ENCODE data around the gene LRRN4.

LRRN4 gene

GRCh38 chr20:6053776-6054688 lies at the start of gene LRRN4:
TSS of gene LRRN4 (minus strand) at chr20:6054060. CDS start at chr20:6052799, 1,261 bp downstream.
- DNase-seq (ENCODE audit: low spot score) = no peak

- DNase-seq (ENCODE audit: low spot score) = no peak
Observed at GRCh38 chr20:6103301-6103700, 49.4 kb upstream of the LRRN4 start.

- no peak for DNase-seq (ENCODE audit: low spot score)
Observed at GRCh38 chr20:6101346-6101745, 47.5 kb upstream of the LRRN4 start.

- DNase-seq (ENCODE audit: low spot score) = no peak
Observed at GRCh38 chr20:6100246-6100645, 46.4 kb upstream of the LRRN4 start.

- DNase-seq (ENCODE audit: low spot score) = no peak
Observed at GRCh38 chr20:6099819-6100218, 46.0 kb upstream of the LRRN4 start.

GRCh38 chr20:6095409-6095808 lies 41.5 kb upstream of the LRRN4 start:
- no peak for DNase-seq (ENCODE audit: low spot score)

- DNase-seq (ENCODE audit: low spot score) = no peak
Observed at GRCh38 chr20:6094565-6094964, 40.7 kb upstream of the LRRN4 start.

- DNase-seq (ENCODE audit: low spot score) = no peak
Observed at GRCh38 chr20:6094063-6094462, 40.2 kb upstream of the LRRN4 start.

- no peak for DNase-seq (ENCODE audit: low spot score)
Observed at GRCh38 chr20:6091661-6092060, 37.8 kb upstream of the LRRN4 start.

- DNase-seq (ENCODE audit: low spot score) = no peak
Observed at GRCh38 chr20:6086868-6087267, 33.0 kb upstream of the LRRN4 start.

GRCh38 chr20:6083926-6084325 lies 30.1 kb upstream of the LRRN4 start:
- DNase-seq (ENCODE audit: low spot score) = no peak

- DNase-seq (ENCODE audit: low spot score) = no peak
Observed at GRCh38 chr20:6081236-6081635, 27.4 kb upstream of the LRRN4 start.

- no peak for DNase-seq (ENCODE audit: low spot score)
Observed at GRCh38 chr20:6079016-6079415, 25.2 kb upstream of the LRRN4 start.

- no peak for DNase-seq (ENCODE audit: low spot score)
Observed at GRCh38 chr20:6075428-6076219, 21.8 kb upstream of the LRRN4 start.

GRCh38 chr20:6074784-6075183 lies 20.9 kb upstream of the LRRN4 start:
- no peak for DNase-seq (ENCODE audit: low spot score)

- DNase-seq (ENCODE audit: low spot score) = peak; percentile 75
Observed at GRCh38 chr20:6074145-6074561, 20.3 kb upstream of the LRRN4 start.

GRCh38 chr20:6070829-6071695 lies 17.2 kb upstream of the LRRN4 start:
- DNase-seq (ENCODE audit: low spot score) = no peak

- DNase-seq (ENCODE audit: low spot score) = no peak
Observed at GRCh38 chr20:6069669-6070068, 15.8 kb upstream of the LRRN4 start.

- no peak for DNase-seq (ENCODE audit: low spot score)
Observed at GRCh38 chr20:6067763-6068318, 14.0 kb upstream of the LRRN4 start.

- DNase-seq (ENCODE audit: low spot score) = no peak
Observed at GRCh38 chr20:6066582-6066981, 12.7 kb upstream of the LRRN4 start.

GRCh38 chr20:6061544-6061943 lies 7.7 kb upstream of the LRRN4 start:
- DNase-seq (ENCODE audit: low spot score) = no peak

GRCh38 chr20:6060213-6060612 lies 6.4 kb upstream of the LRRN4 start:
- no peak for DNase-seq (ENCODE audit: low spot score)

Data from HuH-7.5 (cell line).